HG03469 (cell line): Measurements from ENCODE around the gene TTK.
A peak's percentile ranks its signal among the peaks of the same experiment; 100 is the strongest.

Experiments
- ATAC-seq: cut with Tn5 transposase; IDR thresholded peaks from one replicate; pipeline ENCODE4 v1.9.1; 2021; ENCODE audit warnings: mild to moderate bottlenecking, moderate library complexity, moderate number of reproducible peaks; ENCODE audit not compliant: unreplicated experiment

Gene TTK

GRCh38 chr6:80004173-80005072 is at the start of gene TTK:
Gene TTK (plus strand): TSS chr6:80004649. CDS start chr6:80005844, 1,195 bp downstream.
- ATAC-seq, result peak; percentile 99

GRCh38 chr6:79954849-79955248 is 49.6 kb upstream of the TTK start:
- no peak for ATAC-seq

GRCh38 chr6:79964607-79965081 is 39.8 kb upstream of the TTK start:
- no peak for ATAC-seq

- no peak for ATAC-seq
Observed at GRCh38 chr6:79967178-79967577, 37.3 kb upstream of the TTK start.

- no peak for ATAC-seq
Observed at GRCh38 chr6:79969784-79970183, 34.7 kb upstream of the TTK start.

- no peak for ATAC-seq
Observed at GRCh38 chr6:79971193-79971592, 33.3 kb upstream of the TTK start.

- ATAC-seq, result no peak
Observed at GRCh38 chr6:79981652-79982051, 22.8 kb upstream of the TTK start.

GRCh38 chr6:79984261-79984660 is 20.2 kb upstream of the TTK start:
- peak; percentile 61 for ATAC-seq

- no peak for ATAC-seq
Observed at GRCh38 chr6:79985128-79985527, 19.3 kb upstream of the TTK start.

GRCh38 chr6:79989641-79990040 is 14.8 kb upstream of the TTK start:
- ATAC-seq, result no peak

- ATAC-seq, result no peak
Observed at GRCh38 chr6:79993012-79993910, 11.2 kb upstream of the TTK start.

- ATAC-seq, result no peak
Observed at GRCh38 chr6:79993911-79994309, 10.5 kb upstream of the TTK start.

GRCh38 chr6:79997728-79998127 is 6.7 kb upstream of the TTK start:
- ATAC-seq, result no peak

- ATAC-seq, result no peak
Observed at GRCh38 chr6:80001337-80001736, 3.1 kb upstream of the TTK start.

- no peak for ATAC-seq
Observed at GRCh38 chr6:80003826-80004172, 650 bp upstream of the TTK start.

- no peak for ATAC-seq
Observed at GRCh38 chr6:80005406-80005805, 957 bp downstream of the TTK start.

GRCh38 chr6:80006541-80006940 is 2.1 kb downstream of the TTK start:
- ATAC-seq, result no peak

- ATAC-seq, result no peak
Observed at GRCh38 chr6:80009531-80009930, 5.1 kb downstream of the TTK start.

- ATAC-seq, result no peak
Observed at GRCh38 chr6:80010288-80010687, 5.8 kb downstream of the TTK start.

GRCh38 chr6:80015839-80016435 is 11.5 kb downstream of the TTK start:
- ATAC-seq, result no peak

- ATAC-seq, result no peak
Observed at GRCh38 chr6:80020381-80021120, 16.1 kb downstream of the TTK start.
